CD4-positive, alpha-beta T cell (primary cell): ENCODE data around the gene SCGB2A2. TPM values are rescaled to one million over a fixed set of nuclear protein-coding genes. Genes with fewer than 3 reads are reported as not detected.

Experiments
- ATAC-seq: fragments of 200-7000 bp; cut with Tn5 transposase; one replicate; pipeline ENCODE4 v1.10.0; 2022; ENCODE audit warnings: mild to moderate bottlenecking; ENCODE audit not compliant: poor library complexity
- CTCF ChIA-PET: fragments of 350-600 bp; sonication (Branson Sonifier 250); formaldehyde crosslinking; loops from one replicate; lab custom pipeline; 2021; ENCODE audit warnings: antibody characterized with exemption, inconsistent platforms; lab: Charles Lee
- POLR2A ChIA-PET: fragments of 350-600 bp; sonication (Branson Sonifier 250); formaldehyde crosslinking; loops from one replicate; lab custom pipeline; 2021; ENCODE audit warnings: antibody characterized with exemption, inconsistent platforms; lab: Charles Lee
- DNase-seq, 14 experiments: peaks; one replicate each; pipeline ENCODE4 v3.0.0-alpha.2; 2013 to 2020; ENCODE audit warnings: mixed read lengths in 2 of 14
- H3K27ac ChIP-seq, 2 donors: one replicate each; pipeline versions ENCODE4 v1.5.1 to v1.7.0; 2013; ENCODE audit warnings: low read length in 2 of 2, low read depth in 1 of 2, mild to moderate bottlenecking in 1 of 2
- H3K27me3 ChIP-seq, 2 experiments: 1 replicate in 1 of 2; 2 replicates in 1 of 2; pipeline versions ENCODE4 v1.6.1 to v1.7.0; 2013; ENCODE audit warnings: low read length in 2 of 2, control low read depth in 1 of 2, mild to moderate bottlenecking in 1 of 2, moderate library complexity in 1 of 2; ENCODE audit not compliant: insufficient read depth in 2 of 2, control insufficient read depth in 1 of 2
- H3K36me3 ChIP-seq: one replicate; pipeline ENCODE4 v1.6.1; 2013; ENCODE audit warnings: low read length, control low read depth; ENCODE audit not compliant: insufficient read depth
- H3K4me1 ChIP-seq: one replicate; pipeline ENCODE4 v1.6.1; 2013; ENCODE audit warnings: low read length, control low read depth; ENCODE audit not compliant: insufficient read depth
- H3K4me3 ChIP-seq: one replicate; pipeline ENCODE4 v1.5.1; 2013; ENCODE audit warnings: mild to moderate bottlenecking, low read length, moderate library complexity
- H3K9me3 ChIP-seq, 2 experiments: 1 replicate in 1 of 2; 2 replicates in 1 of 2; pipeline versions ENCODE4 v1.6.1 to v1.7.0; 2013; ENCODE audit warnings: low read length in 2 of 2, mild to moderate bottlenecking in 2 of 2, control low read depth in 1 of 2, moderate library complexity in 1 of 2; ENCODE audit not compliant: control insufficient read depth in 1 of 2, insufficient read depth in 1 of 2
- H3K27ac Mint-ChIP-seq: one replicate; pipeline ENCODE4 v1.8.0; 2020; ENCODE audit warnings: mixed read lengths
- H3K27me3 Mint-ChIP-seq: one replicate; pipeline ENCODE4 v1.8.0; 2021; ENCODE audit warnings: mixed read lengths
- H3K36me3 Mint-ChIP-seq: one replicate; pipeline ENCODE4 v1.8.0; 2021; ENCODE audit warnings: low read depth, mixed read lengths
- H3K4me1 Mint-ChIP-seq: one replicate; pipeline ENCODE4 v1.8.0; 2021; ENCODE audit warnings: low read depth, mixed read lengths
- H3K4me3 Mint-ChIP-seq: one replicate; pipeline ENCODE4 v1.8.0; 2020; ENCODE audit warnings: mild to moderate bottlenecking, mixed read lengths
- H3K9me3 Mint-ChIP-seq: one replicate; pipeline ENCODE4 v1.8.0; 2020; ENCODE audit warnings: mixed read lengths
- intact Hi-C, 2 experiments: fragments of 100-400 bp; cut with DNase I in 1 of 2; cut with micrococcal nuclease in 1 of 2; formaldehyde crosslinking; loops; one replicate each; pipeline versions ENCODE4 v1.15.1 to v1.9.0; 2023 to 2025; cut with DNase I, micrococcal nuclease
- total RNA-seq, 174 experiments: library from RNA in 2 of 174; stranded (reverse) in 2 of 174; gene quantifications; one replicate each; pipeline ENCODE4 v1.2.3 and lab custom pipeline; 2021 to 2026
- TF ChIP-seq, protein P1 (sequence below): fragments of 200-600 bp; IDR thresholded peaks from one replicate; pipeline ENCODE4 v1.8.0; 2022; ENCODE audit warnings: antibody characterized with exemption, mild to moderate bottlenecking

The SCGB2A2 gene
- total RNA-seq, 2 experiments from 2014 or later = not detected

- peaks cover 0 to 5% of the 10 kb centered on the region in 2 experiments for H3K9me3 ChIP-seq
- H3K27me3 Mint-ChIP-seq = peaks cover 50% of the 10 kb centered on the region
- no peak for DNase-seq
- H3K36me3 Mint-ChIP-seq = no peaks in the 10 kb centered on the region
- no peaks in the 10 kb centered on the region for H3K36me3 ChIP-seq
- POLR2A ChIA-PET = no interaction called here
- no peak for ATAC-seq
- H3K4me1 ChIP-seq = peaks cover 14% of the 10 kb centered on the region
- CTCF ChIA-PET = no interaction called here
- H3K27ac Mint-ChIP-seq = no peak overlapping the region
- peaks cover 0 to 12% of the 10 kb centered on the region in 2 experiments for H3K27me3 ChIP-seq
- no peak overlapping the region for H3K4me3 ChIP-seq
- no peak overlapping the region for H3K4me3 Mint-ChIP-seq
- intact Hi-C loops = loop anchor here in 1 of 2 experiments (2.0 kb wide), 1 partner anchor 509 kb away; no protein-coding TSS in a partner anchor
- no peak overlapping the region for H3K27ac ChIP-seq
- no peaks in the 10 kb centered on the region for H3K9me3 Mint-ChIP-seq
- TF ChIP-seq, protein P1, sequence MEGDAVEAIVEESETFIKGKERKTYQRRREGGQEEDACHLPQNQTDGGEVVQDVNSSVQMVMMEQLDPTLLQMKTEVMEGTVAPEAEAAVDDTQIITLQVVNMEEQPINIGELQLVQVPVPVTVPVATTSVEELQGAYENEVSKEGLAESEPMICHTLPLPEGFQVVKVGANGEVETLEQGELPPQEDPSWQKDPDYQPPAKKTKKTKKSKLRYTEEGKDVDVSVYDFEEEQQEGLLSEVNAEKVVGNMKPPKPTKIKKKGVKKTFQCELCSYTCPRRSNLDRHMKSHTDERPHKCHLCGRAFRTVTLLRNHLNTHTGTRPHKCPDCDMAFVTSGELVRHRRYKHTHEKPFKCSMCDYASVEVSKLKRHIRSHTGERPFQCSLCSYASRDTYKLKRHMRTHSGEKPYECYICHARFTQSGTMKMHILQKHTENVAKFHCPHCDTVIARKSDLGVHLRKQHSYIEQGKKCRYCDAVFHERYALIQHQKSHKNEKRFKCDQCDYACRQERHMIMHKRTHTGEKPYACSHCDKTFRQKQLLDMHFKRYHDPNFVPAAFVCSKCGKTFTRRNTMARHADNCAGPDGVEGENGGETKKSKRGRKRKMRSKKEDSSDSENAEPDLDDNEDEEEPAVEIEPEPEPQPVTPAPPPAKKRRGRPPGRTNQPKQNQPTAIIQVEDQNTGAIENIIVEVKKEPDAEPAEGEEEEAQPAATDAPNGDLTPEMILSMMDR = no peak
- peaks cover 15% of the 10 kb centered on the region for H3K4me1 Mint-ChIP-seq
These were observed 38.0 kb downstream of the SCGB2A2 start for GRCh38 chr11:62307950-62308349.

DNA sequence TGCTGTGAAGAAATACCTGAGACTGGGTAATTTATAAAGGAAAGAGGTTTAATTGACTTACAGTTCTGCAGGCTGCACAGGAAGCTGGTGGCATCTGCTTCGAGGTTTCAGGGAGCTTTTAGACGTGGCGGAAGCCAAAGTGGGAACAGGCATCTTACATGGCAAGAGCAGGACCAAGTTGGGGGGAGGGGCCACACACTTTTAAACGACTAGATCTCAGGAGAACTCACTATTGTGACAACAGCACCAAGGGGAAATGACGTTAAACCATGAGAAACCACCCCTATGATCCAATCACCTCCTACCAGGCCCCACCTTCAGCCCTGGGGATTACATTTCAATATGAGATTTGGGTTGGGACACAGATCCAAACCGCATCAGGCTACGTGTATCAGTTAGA is 40.0 kb downstream of the SCGB2A2 start:
- Histone ChIP-seq H3K9me3 (peaks cover 0 to 5% of the 10 kb centered on the region in 2 experiments), H3K4me3 (no peak overlapping the region), H3K4me1 (peaks cover 14% of the 10 kb centered on the region), H3K27ac (no peak overlapping the region), H3K36me3 (no peaks in the 10 kb centered on the region), H3K27me3 (peaks cover 5 to 20% of the 10 kb centered on the region in 2 experiments)
- ChIA-PET CTCF (no interaction called here), POLR2A (no interaction called here)
- Mint-ChIP-seq H3K36me3 (no peaks in the 10 kb centered on the region), H3K9me3 (no peaks in the 10 kb centered on the region), H3K27me3 (peaks cover 65% of the 10 kb centered on the region), H3K27ac (no peak overlapping the region), H3K4me1 (peaks cover 15% of the 10 kb centered on the region), H3K4me3 (peak overlapping the region; percentile 13)
- ATAC-seq (no peak), DNase-seq (peak in 1 of 14 experiments; percentile 21)
- intact Hi-C loops = loop anchor here (2.0 to 10.0 kb wide), 4 partner anchors 139 to 513 kb away; no protein-coding TSS in a partner anchor
- TF ChIP-seq, protein P1 = no peak

- ChIA-PET POLR2A (no interaction called here), CTCF (no interaction called here)
- no peaks in the 10 kb centered on the region for H3K9me3 Mint-ChIP-seq
- intact Hi-C loops = loop anchor here in 1 of 2 experiments (10.0 kb wide), 1 partner anchor 441 kb away; no protein-coding TSS in a partner anchor
- Histone ChIP-seq H3K4me1 (peaks cover 14% of the 10 kb centered on the region), H3K9me3 (no peaks in the 10 kb centered on the region), H3K27ac (no peak overlapping the region), H3K27me3 (peaks cover 5 to 20% of the 10 kb centered on the region in 2 experiments), H3K4me3 (no peak overlapping the region), H3K36me3 (no peaks in the 10 kb centered on the region)
- peaks cover 69% of the 10 kb centered on the region for H3K27me3 Mint-ChIP-seq
- TF ChIP-seq, protein P1 = no peak
- peak in 2 of 14 experiments; percentile 17 to 24 for DNase-seq
- no peak for ATAC-seq
- H3K4me3 Mint-ChIP-seq = no peak overlapping the region
- no peaks in the 10 kb centered on the region for H3K36me3 Mint-ChIP-seq
- H3K4me1 Mint-ChIP-seq = peaks cover 15% of the 10 kb centered on the region
- no peak overlapping the region for H3K27ac Mint-ChIP-seq
These were observed 45.5 kb downstream of the SCGB2A2 start for GRCh38 chr11:62315431-62315830.
